HUDEP-2 (cell line): ENCODE measurements around the gene RNASE9.
"Not testable (repeated sequence)": the region's sequence is repeated elsewhere in the genome, so short reads cannot be mapped to it uniquely, and the experiment has no call there.

ENCODE experiments used
- DNase-seq, 76 experiments: peaks; one replicate each; lab custom pipeline; 2025; ENCODE audit not compliant: unreplicated experiment in 76 of 76; lab: John Stamatoyannopoulos, UW

The RNASE9 gene

GRCh38 chr14:20560961-20561360, at the start of gene RNASE9:
Gene RNASE9 (minus strand): TSS chr14:20561047.
- no peak for DNase-seq

GRCh38 chr14:20610002-20610765, 49.3 kb upstream of the RNASE9 start:
- peak in 72 of 76 experiments; percentile 23 to 84 (median 68) for DNase-seq

- peak in 66 of 76 experiments; percentile 14 to 90 (median 67) for DNase-seq
Observed at GRCh38 chr14:20609215-20610001, 48.6 kb upstream of the RNASE9 start.

- no peak for DNase-seq
Observed at GRCh38 chr14:20608383-20609110, 47.7 kb upstream of the RNASE9 start.

- no peak for DNase-seq
Observed at GRCh38 chr14:20607617-20608016, 46.8 kb upstream of the RNASE9 start.

- no peak for DNase-seq
Observed at GRCh38 chr14:20606902-20607242, 46.0 kb upstream of the RNASE9 start.

- DNase-seq: peak in 22 of 76 experiments; percentile 2 to 51 (median 20)
Observed at GRCh38 chr14:20606190-20606901, 45.5 kb upstream of the RNASE9 start.

- no peak for DNase-seq
Observed at GRCh38 chr14:20603813-20604690, 43.2 kb upstream of the RNASE9 start.

- no peak for DNase-seq
Observed at GRCh38 chr14:20602583-20602982, 41.7 kb upstream of the RNASE9 start.

- no peak for DNase-seq
Observed at GRCh38 chr14:20601522-20601921, 40.7 kb upstream of the RNASE9 start.

GRCh38 chr14:20597108-20597507, 36.3 kb upstream of the RNASE9 start:
- no peak for DNase-seq

- not testable (repeated sequence) for DNase-seq
Observed at GRCh38 chr14:20595726-20596125, 34.9 kb upstream of the RNASE9 start.

GRCh38 chr14:20592574-20592973, 31.7 kb upstream of the RNASE9 start:
- DNase-seq: no peak

GRCh38 chr14:20591235-20591634, 30.4 kb upstream of the RNASE9 start, which contains the start of gene RNASE12:
Gene RNASE12 (minus strand): TSS chr14:20591376. CDS start chr14:20590723, 653 bp downstream.
- no peak for DNase-seq

GRCh38 chr14:20587489-20588154, 26.8 kb upstream of the RNASE9 start, which contains the start of gene RNASE11:
Gene RNASE11 (minus strand): TSS chr14:20588001.
- no peak for DNase-seq

GRCh38 chr14:20583908-20584307, 23.1 kb upstream of the RNASE9 start:
- DNase-seq: no peak

GRCh38 chr14:20583142-20583541, 22.3 kb upstream of the RNASE9 start:
- no peak for DNase-seq

GRCh38 chr14:20580242-20580641, 19.4 kb upstream of the RNASE9 start:
- DNase-seq: no peak
